Liver (tissue), 3 donors: ENCODE measurements around the gene S100A2.

Experiments
- EGR1 ChIP-seq, 2 donors: IDR thresholded peaks; 2 replicates each; pipeline ENCODE4 v1.6.1; 2016 to 2018; ENCODE audit warnings: antibody characterized with exemption in 2 of 2, low read depth in 2 of 2
- GABPA ChIP-seq, 2 donors: IDR thresholded peaks in 1 of 2; conservative IDR thresholded peaks in 1 of 2; 2 replicates each; pipeline ENCODE4 v1.6.1; 2016; ENCODE audit warnings: antibody characterized with exemption in 2 of 2, mild to moderate bottlenecking in 1 of 2, moderate library complexity in 1 of 2
- HNF4G ChIP-seq: IDR thresholded peaks from 2 replicates; pipeline ENCODE4 v1.6.1; 2016; ENCODE audit warnings: antibody characterized with exemption
- JUND ChIP-seq, 2 donors: IDR thresholded peaks; 2 replicates each; pipeline ENCODE4 v1.6.1; 2016; ENCODE audit warnings: antibody characterized with exemption in 2 of 2
- RAD21 ChIP-seq, 2 donors: IDR thresholded peaks; 2 replicates each; pipeline ENCODE4 v1.6.1; 2016; ENCODE audit warnings: antibody characterized with exemption in 2 of 2, mild to moderate bottlenecking in 2 of 2
- RXRA ChIP-seq, 2 donors: IDR thresholded peaks; 2 replicates each; pipeline ENCODE4 v1.6.1; 2017 to 2018; ENCODE audit warnings: antibody characterized with exemption in 2 of 2, mild to moderate bottlenecking in 1 of 2
- SP1 ChIP-seq: IDR thresholded peaks from 2 replicates; pipeline ENCODE4 v1.6.1; 2018; ENCODE audit warnings: antibody characterized with exemption, mild to moderate bottlenecking
- TAF1 ChIP-seq: conservative IDR thresholded peaks from 2 replicates; pipeline ENCODE4 v1.6.1; 2016; ENCODE audit warnings: antibody characterized with exemption, mild to moderate bottlenecking
- YY1 ChIP-seq: IDR thresholded peaks from 2 replicates; pipeline ENCODE4 v1.6.1; 2016; ENCODE audit warnings: antibody characterized with exemption, mild to moderate bottlenecking
- TF ChIP-seq, protein P1 (sequence below): fragments of 150-350 bp; IDR thresholded peaks from 2 replicates; pipeline ENCODE4 v1.5.1; 2017; ENCODE audit warnings: improper control_type of control experiment, low read depth, low read length; ENCODE audit not compliant: missing input control
- TF ChIP-seq, protein P2 (sequence below): IDR thresholded peaks from 2 replicates; pipeline ENCODE4 v1.6.1; 2016; ENCODE audit warnings: antibody characterized with exemption
- TF ChIP-seq, protein P3 (sequence below): IDR thresholded peaks from 2 replicates; pipeline ENCODE4 v1.6.1; 2016; ENCODE audit warnings: antibody characterized with exemption, mild to moderate bottlenecking
- TF ChIP-seq, protein P4 (sequence below): IDR thresholded peaks from 2 replicates; pipeline ENCODE4 v1.6.1; 2016; ENCODE audit warnings: antibody characterized with exemption
- TF ChIP-seq, protein P5 (sequence below): IDR thresholded peaks from 2 replicates; pipeline ENCODE4 v1.6.1; 2016; ENCODE audit warnings: antibody characterized with exemption
- donor health status: healthy.
- donor health status: healthy.

DNA sequence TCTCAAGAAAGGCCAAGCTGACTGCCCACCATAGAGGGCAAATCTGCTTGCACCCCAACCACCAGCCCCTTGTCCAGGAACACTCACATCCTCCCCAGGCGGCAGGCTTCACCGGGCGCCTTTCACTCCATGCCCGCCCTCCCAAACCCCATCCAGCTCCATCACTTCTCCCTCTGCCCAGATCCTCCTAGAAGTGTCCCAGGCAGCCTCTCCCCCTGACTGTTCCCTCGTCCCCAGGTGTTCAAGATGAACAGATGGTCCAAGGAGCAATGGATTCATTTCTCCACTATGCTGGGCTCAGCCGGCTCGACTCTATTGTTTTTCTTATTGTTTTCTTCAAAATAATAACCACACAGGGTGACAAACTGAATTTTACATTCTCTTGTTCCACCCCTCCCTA, 52.0 kb downstream of the S100A2 start:
- TF ChIP-seq RXRA (IDR thresholded peaks at IDR 0.05) (no peak), TAF1 (no peak), YY1 (no peak), RAD21 (IDR thresholded peaks at IDR 0.05) (no peak), GABPA (IDR thresholded peaks at IDR 0.05 in 1 of 2, conservative IDR thresholded peaks at IDR 0.05 in 1 of 2) (no peak), JUND (IDR thresholded peaks at IDR 0.05) (no peak), SP1 (no peak), HNF4G (no peak), EGR1 (IDR thresholded peaks at IDR 0.05; ENCODE audit: low read depth in 2 of 2) (no peak)
- TF ChIP-seq, protein P1, sequence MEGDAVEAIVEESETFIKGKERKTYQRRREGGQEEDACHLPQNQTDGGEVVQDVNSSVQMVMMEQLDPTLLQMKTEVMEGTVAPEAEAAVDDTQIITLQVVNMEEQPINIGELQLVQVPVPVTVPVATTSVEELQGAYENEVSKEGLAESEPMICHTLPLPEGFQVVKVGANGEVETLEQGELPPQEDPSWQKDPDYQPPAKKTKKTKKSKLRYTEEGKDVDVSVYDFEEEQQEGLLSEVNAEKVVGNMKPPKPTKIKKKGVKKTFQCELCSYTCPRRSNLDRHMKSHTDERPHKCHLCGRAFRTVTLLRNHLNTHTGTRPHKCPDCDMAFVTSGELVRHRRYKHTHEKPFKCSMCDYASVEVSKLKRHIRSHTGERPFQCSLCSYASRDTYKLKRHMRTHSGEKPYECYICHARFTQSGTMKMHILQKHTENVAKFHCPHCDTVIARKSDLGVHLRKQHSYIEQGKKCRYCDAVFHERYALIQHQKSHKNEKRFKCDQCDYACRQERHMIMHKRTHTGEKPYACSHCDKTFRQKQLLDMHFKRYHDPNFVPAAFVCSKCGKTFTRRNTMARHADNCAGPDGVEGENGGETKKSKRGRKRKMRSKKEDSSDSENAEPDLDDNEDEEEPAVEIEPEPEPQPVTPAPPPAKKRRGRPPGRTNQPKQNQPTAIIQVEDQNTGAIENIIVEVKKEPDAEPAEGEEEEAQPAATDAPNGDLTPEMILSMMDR: no peak
- TF ChIP-seq, protein P2, sequence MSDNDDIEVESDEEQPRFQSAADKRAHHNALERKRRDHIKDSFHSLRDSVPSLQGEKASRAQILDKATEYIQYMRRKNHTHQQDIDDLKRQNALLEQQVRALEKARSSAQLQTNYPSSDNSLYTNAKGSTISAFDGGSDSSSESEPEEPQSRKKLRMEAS: no peak
- TF ChIP-seq, protein P3, sequence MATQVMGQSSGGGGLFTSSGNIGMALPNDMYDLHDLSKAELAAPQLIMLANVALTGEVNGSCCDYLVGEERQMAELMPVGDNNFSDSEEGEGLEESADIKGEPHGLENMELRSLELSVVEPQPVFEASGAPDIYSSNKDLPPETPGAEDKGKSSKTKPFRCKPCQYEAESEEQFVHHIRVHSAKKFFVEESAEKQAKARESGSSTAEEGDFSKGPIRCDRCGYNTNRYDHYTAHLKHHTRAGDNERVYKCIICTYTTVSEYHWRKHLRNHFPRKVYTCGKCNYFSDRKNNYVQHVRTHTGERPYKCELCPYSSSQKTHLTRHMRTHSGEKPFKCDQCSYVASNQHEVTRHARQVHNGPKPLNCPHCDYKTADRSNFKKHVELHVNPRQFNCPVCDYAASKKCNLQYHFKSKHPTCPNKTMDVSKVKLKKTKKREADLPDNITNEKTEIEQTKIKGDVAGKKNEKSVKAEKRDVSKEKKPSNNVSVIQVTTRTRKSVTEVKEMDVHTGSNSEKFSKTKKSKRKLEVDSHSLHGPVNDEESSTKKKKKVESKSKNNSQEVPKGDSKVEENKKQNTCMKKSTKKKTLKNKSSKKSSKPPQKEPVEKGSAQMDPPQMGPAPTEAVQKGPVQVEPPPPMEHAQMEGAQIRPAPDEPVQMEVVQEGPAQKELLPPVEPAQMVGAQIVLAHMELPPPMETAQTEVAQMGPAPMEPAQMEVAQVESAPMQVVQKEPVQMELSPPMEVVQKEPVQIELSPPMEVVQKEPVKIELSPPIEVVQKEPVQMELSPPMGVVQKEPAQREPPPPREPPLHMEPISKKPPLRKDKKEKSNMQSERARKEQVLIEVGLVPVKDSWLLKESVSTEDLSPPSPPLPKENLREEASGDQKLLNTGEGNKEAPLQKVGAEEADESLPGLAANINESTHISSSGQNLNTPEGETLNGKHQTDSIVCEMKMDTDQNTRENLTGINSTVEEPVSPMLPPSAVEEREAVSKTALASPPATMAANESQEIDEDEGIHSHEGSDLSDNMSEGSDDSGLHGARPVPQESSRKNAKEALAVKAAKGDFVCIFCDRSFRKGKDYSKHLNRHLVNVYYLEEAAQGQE: no peak
- TF ChIP-seq, protein P4, sequence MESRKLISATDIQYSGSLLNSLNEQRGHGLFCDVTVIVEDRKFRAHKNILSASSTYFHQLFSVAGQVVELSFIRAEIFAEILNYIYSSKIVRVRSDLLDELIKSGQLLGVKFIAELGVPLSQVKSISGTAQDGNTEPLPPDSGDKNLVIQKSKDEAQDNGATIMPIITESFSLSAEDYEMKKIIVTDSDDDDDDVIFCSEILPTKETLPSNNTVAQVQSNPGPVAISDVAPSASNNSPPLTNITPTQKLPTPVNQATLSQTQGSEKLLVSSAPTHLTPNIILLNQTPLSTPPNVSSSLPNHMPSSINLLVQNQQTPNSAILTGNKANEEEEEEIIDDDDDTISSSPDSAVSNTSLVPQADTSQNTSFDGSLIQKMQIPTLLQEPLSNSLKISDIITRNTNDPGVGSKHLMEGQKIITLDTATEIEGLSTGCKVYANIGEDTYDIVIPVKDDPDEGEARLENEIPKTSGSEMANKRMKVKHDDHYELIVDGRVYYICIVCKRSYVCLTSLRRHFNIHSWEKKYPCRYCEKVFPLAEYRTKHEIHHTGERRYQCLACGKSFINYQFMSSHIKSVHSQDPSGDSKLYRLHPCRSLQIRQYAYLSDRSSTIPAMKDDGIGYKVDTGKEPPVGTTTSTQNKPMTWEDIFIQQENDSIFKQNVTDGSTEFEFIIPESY: no peak
- TF ChIP-seq, protein P5, sequence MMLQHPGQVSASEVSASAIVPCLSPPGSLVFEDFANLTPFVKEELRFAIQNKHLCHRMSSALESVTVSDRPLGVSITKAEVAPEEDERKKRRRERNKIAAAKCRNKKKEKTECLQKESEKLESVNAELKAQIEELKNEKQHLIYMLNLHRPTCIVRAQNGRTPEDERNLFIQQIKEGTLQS: no peak
